ENCODE data around the gene ADORA1. TPM values are rescaled to one million over a fixed set of nuclear protein-coding genes. Genes with fewer than 3 reads are reported as not detected.

ADORA1 gene
- polyA plus RNA-seq, 1 of the 3 experiments (the other 2 are of a cell fraction) = 4.8 TPM

DNA sequence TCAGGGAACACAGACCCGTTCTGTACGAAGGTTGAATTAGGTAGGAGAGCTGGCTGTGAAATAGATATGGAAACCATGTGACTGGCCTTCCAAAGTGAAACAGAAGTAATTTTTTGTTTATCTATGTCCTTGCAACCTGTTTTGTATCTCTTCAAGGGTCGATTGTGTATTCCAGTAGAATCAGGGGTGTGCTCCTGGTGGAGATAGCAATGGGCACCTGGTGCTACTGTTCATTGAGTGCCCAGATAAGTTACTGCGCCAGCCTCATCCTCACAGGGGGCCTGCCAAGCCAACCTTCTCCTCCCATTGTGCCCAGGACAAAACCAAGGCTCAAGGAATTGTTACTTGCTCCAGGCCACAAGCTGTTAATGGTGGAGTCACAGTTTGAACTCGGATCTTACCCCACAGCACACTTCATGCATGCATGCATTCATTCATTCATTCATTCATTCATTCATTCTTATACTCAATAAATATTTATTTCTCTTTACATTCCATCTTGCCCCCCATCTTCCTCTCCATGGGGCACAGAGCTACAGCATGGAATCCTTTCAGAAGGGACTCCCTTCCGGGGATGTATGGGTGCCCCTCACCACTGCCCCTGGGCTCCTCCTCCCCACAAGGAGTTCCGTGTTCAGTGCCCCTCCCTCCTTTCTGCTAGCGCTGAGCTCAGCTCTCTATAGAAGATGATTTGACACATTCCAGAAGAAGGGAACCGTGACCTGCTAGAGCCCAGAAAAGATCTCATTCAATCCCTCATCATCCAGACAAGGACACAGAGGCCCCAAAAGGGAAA lies 24.0 kb downstream of the ADORA1 start:
- Histone ChIP-seq H3K4me3 (ENCODE audit: low read depth in 2 of 2, low read length in 1 of 2) (no peak overlapping the region), H4K20me1 (ENCODE audit: insufficient read depth) (no peaks in the 10 kb centered on the region), H3K9ac (no peak overlapping the region), H3K9me3 (no peaks in the 10 kb centered on the region), H3K36me3 (replicated peaks in 1 of 2; ENCODE audit: control insufficient read depth in 1 of 2, insufficient read depth in 2 of 2, low read length in 1 of 2) (no peaks in the 10 kb centered on the region), H3K79me2 (ENCODE audit: insufficient read depth) (no peaks in the 10 kb centered on the region), H3K27me3 (ENCODE audit: insufficient read depth) (no peaks in the 10 kb centered on the region), H3F3A (replicated peaks; ENCODE audit: insufficient read depth) (no peaks in the 10 kb centered on the region), H3K9me2 (no peaks in the 10 kb centered on the region), H2AFZ (ENCODE audit: low read depth) (no peak overlapping the region), H3K4me1 (ENCODE audit: control insufficient read depth in 1 of 2, insufficient read depth in 2 of 2, low read depth in 1 of 2, low read length in 1 of 2) (peaks cover 31 to 43% of the 10 kb centered on the region in 2 experiments), H3K27ac (ENCODE audit: low read depth in 2 of 2, low read length in 1 of 2) (no peak overlapping the region), H3K4me2 (no peak overlapping the region)
- ChIA-PET CTCF (interaction anchor here (0.6 to 2.1 kb wide), 7 partner anchors 15 to 226 kb away, joined by 3 to 9 read pairs (median 3); no protein-coding TSS in a partner anchor), POLR2A (no interaction called here)
- DNase-seq = no peak
- WGBS (ENCODE audit: low lambda C conversion rate) = 76% methylated on average over 9 of the region's 9 CpGs
- TF ChIP-seq, protein P1, sequence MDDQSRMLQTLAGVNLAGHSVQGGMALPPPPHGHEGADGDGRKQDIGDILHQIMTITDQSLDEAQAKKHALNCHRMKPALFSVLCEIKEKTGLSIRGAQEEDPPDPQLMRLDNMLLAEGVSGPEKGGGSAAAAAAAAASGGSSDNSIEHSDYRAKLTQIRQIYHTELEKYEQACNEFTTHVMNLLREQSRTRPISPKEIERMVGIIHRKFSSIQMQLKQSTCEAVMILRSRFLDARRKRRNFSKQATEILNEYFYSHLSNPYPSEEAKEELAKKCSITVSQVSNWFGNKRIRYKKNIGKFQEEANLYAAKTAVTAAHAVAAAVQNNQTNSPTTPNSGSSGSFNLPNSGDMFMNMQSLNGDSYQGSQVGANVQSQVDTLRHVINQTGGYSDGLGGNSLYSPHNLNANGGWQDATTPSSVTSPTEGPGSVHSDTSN (IDR thresholded peaks at IDR 0.05) = no peak
- TF ChIP-seq FOXJ3 (CRISPR knock-in tag; IDR thresholded peaks at IDR 0.05) (no peak), SIN3A (IDR thresholded peaks at IDR 0.05; ENCODE audit: borderline replicate concordance, low read depth, low read length) (no peak), NRF1 (IDR thresholded peaks at IDR 0.05; ENCODE audit: low read depth, low read length) (no peak), MEF2A (IDR thresholded peaks at IDR 0.05; ENCODE audit: borderline replicate concordance, low read depth) (no peak)

DNA sequence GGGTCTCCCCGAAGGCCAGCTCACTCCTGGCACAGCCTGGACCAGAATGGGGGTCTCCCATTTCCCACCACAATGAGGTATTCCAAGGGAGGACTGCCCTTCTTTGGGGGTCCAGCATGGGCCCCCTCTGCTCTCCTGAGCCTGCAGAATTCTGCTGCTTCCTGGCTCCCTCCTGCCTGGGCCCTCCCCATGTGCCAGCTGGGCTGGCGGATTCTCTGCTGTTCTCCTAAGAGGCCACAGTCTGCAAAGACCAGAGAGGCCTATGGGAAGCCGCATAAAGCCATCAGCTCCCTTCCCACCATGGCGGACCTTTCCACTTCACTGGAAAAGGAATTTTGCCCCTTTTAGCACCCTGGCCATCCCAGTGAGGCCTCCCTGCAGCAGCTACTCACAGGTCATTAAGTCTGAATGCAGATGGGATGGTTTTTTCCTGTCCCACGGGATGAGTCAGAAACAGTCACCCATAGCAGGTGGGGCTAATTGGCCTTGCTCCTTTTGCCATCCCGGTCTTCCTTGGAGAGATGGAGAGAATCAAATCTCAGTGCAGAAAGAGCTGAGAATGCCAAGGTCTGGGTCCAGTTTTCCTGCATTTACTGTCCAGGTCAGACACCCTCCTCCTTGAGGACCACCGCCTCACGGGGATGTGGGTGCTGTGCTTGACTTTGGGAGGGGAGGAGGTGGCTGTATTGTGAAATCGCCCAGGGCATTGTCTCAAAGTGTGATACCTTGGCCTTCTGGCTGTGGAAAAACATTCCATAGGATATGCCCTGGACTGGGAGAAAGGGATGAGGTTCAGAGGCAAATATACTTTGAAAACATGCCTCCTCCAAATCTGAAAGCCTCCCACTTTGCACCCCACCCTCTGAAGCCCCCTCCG lies 24.9 kb downstream of the ADORA1 start:
- ChIA-PET POLR2A (no interaction called here), CTCF (interaction anchor here (0.9 to 3.1 kb wide), 9 partner anchors 13 to 115 kb away, joined by 3 to 19 read pairs (median 4); no protein-coding TSS in a partner anchor)
- no peak overlapping the region for H3K4me3 ChIP-seq (ENCODE audit: low read depth in 2 of 2, low read length in 1 of 2)
- H2AFZ ChIP-seq (ENCODE audit: low read depth) = no peak overlapping the region
- no peak overlapping the region for H3K4me2 ChIP-seq
- no peaks in the 10 kb centered on the region for H3K9me2 ChIP-seq
- 53% methylated on average over 6 of the region's 10 CpGs for WGBS (ENCODE audit: low lambda C conversion rate)
- no peaks in the 10 kb centered on the region for H3K36me3 ChIP-seq (replicated peaks in 1 of 2; ENCODE audit: control insufficient read depth in 1 of 2, insufficient read depth in 2 of 2, low read length in 1 of 2)
- TF ChIP-seq FOSL2 (IDR thresholded peaks at IDR 0.05; ENCODE audit: borderline replicate concordance, low read depth) = peak; percentile 55; the same call in 1 of the 2 replicates
- peak; percentile 41; the same call in 1 of the 2 replicates for TF ChIP-seq JUND (IDR thresholded peaks at IDR 0.05)
- peak; percentile 57; the same call in 1 of the 2 replicates for TF ChIP-seq TCF12 (IDR thresholded peaks at IDR 0.05)
- TF ChIP-seq SIN3A (IDR thresholded peaks at IDR 0.05; ENCODE audit: borderline replicate concordance, low read depth, low read length) = no peak
- no peak for TF ChIP-seq SMC3 (IDR thresholded peaks at IDR 0.05; ENCODE audit: low read depth, low read length)
- TF ChIP-seq FOXJ3 (CRISPR knock-in tag; IDR thresholded peaks at IDR 0.05) = no peak
- TF ChIP-seq EP300 (IDR thresholded peaks at IDR 0.05; ENCODE audit: borderline replicate concordance in 1 of 2, low read depth in 1 of 2, low read length in 1 of 2) = peak in 1 of 2 experiments; percentile 34; a peak in 1 of 4 replicates
- H3K9me3 ChIP-seq = no peaks in the 10 kb centered on the region
- no peak overlapping the region for H3K9ac ChIP-seq
- H3K79me2 ChIP-seq (ENCODE audit: insufficient read depth) = no peaks in the 10 kb centered on the region
- H3K27ac ChIP-seq (ENCODE audit: low read depth in 2 of 2, low read length in 1 of 2) = no peak overlapping the region; a peak in 1 of 4 replicates
- H3F3A ChIP-seq (replicated peaks; ENCODE audit: insufficient read depth) = no peaks in the 10 kb centered on the region
- DNase-seq = no peak
- no peaks in the 10 kb centered on the region for H3K27me3 ChIP-seq (ENCODE audit: insufficient read depth)
- no peaks in the 10 kb centered on the region for H4K20me1 ChIP-seq (ENCODE audit: insufficient read depth)
- H3K4me1 ChIP-seq (ENCODE audit: control insufficient read depth in 1 of 2, insufficient read depth in 2 of 2, low read depth in 1 of 2, low read length in 1 of 2) = peaks cover 28 to 39% of the 10 kb centered on the region in 2 experiments

All from SK-N-SH (cell line).